ENCODE data around the gene JDP2. TPM values are rescaled to one million over a fixed set of nuclear protein-coding genes. Genes with fewer than 3 reads are reported as not detected.
A peak's percentile ranks its signal among the peaks of the same experiment; 100 is the strongest.

JDP2 gene
- total and polyA plus RNA-seq, 2 donors (not counting 1 experiment from before 2014, with no cell fraction given), result 7.9 to 17.9 TPM

DNA sequence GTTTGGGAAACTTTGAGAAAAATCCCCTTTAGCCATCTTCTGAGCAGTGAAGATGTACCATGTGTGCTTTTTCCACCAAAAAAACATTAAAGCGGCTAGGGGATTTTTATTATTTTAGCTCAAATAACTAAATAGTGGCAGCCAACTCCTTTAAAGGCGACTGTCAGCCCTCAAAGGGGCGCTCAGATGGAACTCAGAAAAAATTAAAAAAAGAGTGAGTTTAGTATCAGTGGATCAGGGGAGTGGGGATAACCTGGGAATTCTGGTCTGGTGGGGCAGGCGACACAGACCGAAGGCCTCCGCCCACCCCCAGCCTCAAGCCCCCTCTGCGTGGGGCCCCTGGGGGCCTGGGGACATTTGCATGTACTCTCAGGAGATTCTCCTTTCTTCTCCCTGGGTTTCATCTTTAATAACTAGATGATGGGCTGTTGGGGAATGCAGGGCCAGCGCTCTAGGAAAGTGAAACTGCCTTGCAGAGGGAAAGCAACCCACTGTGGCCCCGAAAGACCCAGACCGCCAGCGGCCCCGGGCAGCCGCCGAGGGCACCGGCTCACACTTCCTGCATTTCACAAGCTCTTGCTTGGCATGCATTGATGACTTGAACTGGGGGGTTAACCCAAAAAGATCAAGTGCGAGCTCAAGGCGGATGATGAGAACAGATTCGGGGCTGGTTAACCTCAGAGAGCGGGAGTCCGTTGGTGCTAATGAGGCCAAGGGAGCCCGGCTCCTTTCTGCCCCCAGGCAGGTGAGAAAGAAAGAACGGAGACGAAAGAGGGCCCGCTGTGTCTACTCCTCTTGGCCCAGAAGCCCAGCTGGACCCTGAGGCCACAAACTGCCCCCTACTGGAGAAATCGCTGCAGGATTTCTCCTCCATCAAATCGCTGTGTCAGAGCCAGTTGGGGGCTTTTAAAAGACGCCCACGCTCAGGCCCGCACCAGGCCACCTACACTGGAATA, 87.1 kb downstream of the JDP2 start:
- peaks cover 0 to 7% (median 5%) of the 10 kb centered on the region in 3 donors for H3K9me3 ChIP-seq (ENCODE audit: control extremely low read depth in 1 of 3, control insufficient read depth in 2 of 3, insufficient read depth in 1 of 3, low read length in 2 of 3)
- Mint-ChIP-seq H3K27ac (peak overlapping the region; percentile 95), H3K4me1 (peaks cover 47% of the 10 kb centered on the region), H3K4me3 (peak overlapping the region; percentile 91), H3K27me3 (no peaks in the 10 kb centered on the region), H3K9me3 (ENCODE audit: insufficient read depth) (peaks cover 2% of the 10 kb centered on the region)
- H2AFZ ChIP-seq (ENCODE audit: insufficient read depth, low read depth, low read length, poor library complexity, severe bottlenecking), result peak overlapping the region; percentile 40
- peak overlapping the region; percentile 15 to 55 for H3K27ac ChIP-seq (ENCODE audit: low read length in 2 of 2)
- H3K36me3 ChIP-seq (replicated peaks in 1 of 2; ENCODE audit: control extremely low read depth in 1 of 2, control insufficient read depth in 1 of 2, extremely low read depth in 1 of 2, insufficient read depth in 2 of 2, low read length in 1 of 2), result no peaks in the 10 kb centered on the region
- ATAC-seq (ENCODE audit: low read depth) (peak; percentile 54), DNase-seq (peak; percentile 78)
- ChIA-PET POLR2A (interaction anchor here (0.5 to 2.0 kb wide), 6 partner anchors 8 to 78 kb away, joined by 3 to 9 read pairs (median 4); no protein-coding TSS in a partner anchor), CTCF (interaction anchor here (0.8 to 13.0 kb wide), 17 partner anchors 10 to 210 kb away, joined by 3 to 108 read pairs (median 5); partner anchors contain the start of genes BATF, ERG28 and FLVCR2)
- no peaks in the 10 kb centered on the region for H4K20me1 ChIP-seq (ENCODE audit: control insufficient read depth, insufficient read depth, low read length, poor library complexity, severe bottlenecking)
- H3K4me1 ChIP-seq (ENCODE audit: control insufficient read depth in 2 of 2, insufficient read depth in 2 of 2, low read length in 2 of 2), result peaks cover 29 to 36% of the 10 kb centered on the region in 2 donors
- peak overlapping the region; percentile 93 for H3K4me2 ChIP-seq (replicated peaks; ENCODE audit: low read depth, low read length, poor library complexity, severe bottlenecking)
- peak overlapping the region; percentile 67 for H3K9ac ChIP-seq (ENCODE audit: low read length)
- H3K79me2 ChIP-seq (ENCODE audit: control insufficient read depth, insufficient read depth, low read length), result no peaks in the 10 kb centered on the region
- TF ChIP-seq, protein P1, sequence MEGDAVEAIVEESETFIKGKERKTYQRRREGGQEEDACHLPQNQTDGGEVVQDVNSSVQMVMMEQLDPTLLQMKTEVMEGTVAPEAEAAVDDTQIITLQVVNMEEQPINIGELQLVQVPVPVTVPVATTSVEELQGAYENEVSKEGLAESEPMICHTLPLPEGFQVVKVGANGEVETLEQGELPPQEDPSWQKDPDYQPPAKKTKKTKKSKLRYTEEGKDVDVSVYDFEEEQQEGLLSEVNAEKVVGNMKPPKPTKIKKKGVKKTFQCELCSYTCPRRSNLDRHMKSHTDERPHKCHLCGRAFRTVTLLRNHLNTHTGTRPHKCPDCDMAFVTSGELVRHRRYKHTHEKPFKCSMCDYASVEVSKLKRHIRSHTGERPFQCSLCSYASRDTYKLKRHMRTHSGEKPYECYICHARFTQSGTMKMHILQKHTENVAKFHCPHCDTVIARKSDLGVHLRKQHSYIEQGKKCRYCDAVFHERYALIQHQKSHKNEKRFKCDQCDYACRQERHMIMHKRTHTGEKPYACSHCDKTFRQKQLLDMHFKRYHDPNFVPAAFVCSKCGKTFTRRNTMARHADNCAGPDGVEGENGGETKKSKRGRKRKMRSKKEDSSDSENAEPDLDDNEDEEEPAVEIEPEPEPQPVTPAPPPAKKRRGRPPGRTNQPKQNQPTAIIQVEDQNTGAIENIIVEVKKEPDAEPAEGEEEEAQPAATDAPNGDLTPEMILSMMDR (IDR thresholded peaks at IDR 0.05), result peak; percentile 74
- no peak for TF ChIP-seq EZH2 (IDR thresholded peaks at IDR 0.05; ENCODE audit: borderline replicate concordance, insufficient read depth, low read depth, low read length, poor library complexity, severe bottlenecking)
- H3K27me3 ChIP-seq (replicated peaks in 1 of 4; ENCODE audit: control extremely low read depth in 1 of 4, control insufficient read depth in 3 of 4, insufficient read depth in 4 of 4, low read length in 3 of 4), result no peaks in the 10 kb centered on the region
- peak overlapping the region; percentile 29 to 62 (median 45) for H3K4me3 ChIP-seq (ENCODE audit: control extremely low read depth in 1 of 5, extremely low read depth in 1 of 5, insufficient read depth in 1 of 5, low read depth in 2 of 5, low read length in 4 of 5)
- WGBS (ENCODE audit: insufficient coverage), result 16% methylated on average over 22 of the region's 29 CpGs
- intact Hi-C loops (cut with micrococcal nuclease), result loop anchor here (1.0 to 10.0 kb wide), 6 partner anchors 8 to 90 kb away; partner anchors contain the start of gene JDP2

All from B cell (primary cell).